ENCODE measurements around the gene TMEM132E.

TMEM132E gene

GRCh38 chr17:34653511-34653910 lies 74.1 kb downstream of the TMEM132E start:
- in situ Hi-C loops (cut with MboI; ENCODE audit: low sequenced_read_pairs), result no loop called here

GRCh38 chr17:34654276-34654880 lies 75.0 kb downstream of the TMEM132E start:
- in situ Hi-C loops (cut with MboI; ENCODE audit: low sequenced_read_pairs), result no loop called here

GRCh38 chr17:34654881-34655276 lies 75.5 kb downstream of the TMEM132E start:
- in situ Hi-C loops (cut with MboI; ENCODE audit: low sequenced_read_pairs), result no loop called here

GRCh38 chr17:34656801-34657200 lies 77.4 kb downstream of the TMEM132E start:
- in situ Hi-C loops (cut with MboI; ENCODE audit: low sequenced_read_pairs), result no loop called here

- in situ Hi-C loops (cut with MboI; ENCODE audit: low sequenced_read_pairs), result no loop called here
These were observed 79.6 kb downstream of the TMEM132E start for GRCh38 chr17:34658811-34659560.

DNA sequence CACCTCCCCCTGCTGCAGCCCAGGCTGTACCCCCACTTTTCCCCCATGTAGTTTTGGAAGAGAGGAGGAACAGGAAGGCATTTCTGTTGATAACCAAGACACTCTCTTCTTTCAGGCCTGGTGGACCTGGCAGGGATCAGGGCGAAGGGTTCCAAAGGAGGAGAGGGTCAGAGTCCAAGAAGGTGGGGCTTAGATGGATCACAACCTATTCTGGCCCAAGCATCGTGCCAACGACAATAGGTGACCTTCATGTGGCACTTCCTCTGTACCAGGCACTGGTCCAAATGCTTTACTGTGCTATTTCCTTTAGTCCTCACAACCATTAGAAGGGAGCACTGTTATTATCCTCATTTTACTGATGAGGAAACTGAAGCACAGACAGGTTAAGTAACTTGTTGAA lies 84.3 kb downstream of the TMEM132E start:
- in situ Hi-C loops (cut with MboI; ENCODE audit: low sequenced_read_pairs), result no loop called here

GRCh38 chr17:34665150-34665806 lies 85.9 kb downstream of the TMEM132E start:
- in situ Hi-C loops (cut with MboI; ENCODE audit: low sequenced_read_pairs), result no loop called here

GRCh38 chr17:34665819-34666763 lies 86.7 kb downstream of the TMEM132E start:
- in situ Hi-C loops (cut with MboI; ENCODE audit: low sequenced_read_pairs), result no loop called here

- in situ Hi-C loops (cut with MboI; ENCODE audit: low sequenced_read_pairs), result no loop called here
These were observed 88.3 kb downstream of the TMEM132E start for GRCh38 chr17:34667656-34668055.

DNA sequence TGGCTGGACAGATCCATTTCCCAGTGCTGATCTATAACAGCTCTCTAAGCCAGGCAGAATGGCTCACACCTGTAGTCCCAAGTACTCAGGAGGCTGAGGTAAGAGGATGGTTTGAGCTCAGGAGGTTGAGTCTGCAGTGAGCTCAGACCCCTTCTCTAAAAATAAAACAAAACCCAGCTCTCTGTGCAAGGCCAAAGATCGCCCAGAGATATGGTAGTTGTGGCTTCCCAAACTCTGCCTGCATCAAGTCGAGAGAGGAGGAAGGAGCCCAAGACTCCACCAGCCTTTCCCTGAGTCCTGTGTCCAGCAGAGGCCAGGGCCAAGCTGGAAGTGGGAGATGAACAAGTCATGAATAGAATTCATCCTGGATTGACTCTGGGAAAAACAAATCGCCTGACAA lies 88.8 kb downstream of the TMEM132E start:
- in situ Hi-C loops (cut with MboI; ENCODE audit: low sequenced_read_pairs), result no loop called here

GRCh38 chr17:34669511-34669910 lies 90.1 kb downstream of the TMEM132E start:
- in situ Hi-C loops (cut with MboI; ENCODE audit: low sequenced_read_pairs), result no loop called here

- in situ Hi-C loops (cut with MboI; ENCODE audit: low sequenced_read_pairs), result no loop called here
These were observed 91.2 kb downstream of the TMEM132E start for GRCh38 chr17:34670618-34671017.

- in situ Hi-C loops (cut with MboI; ENCODE audit: low sequenced_read_pairs), result no loop called here
These were observed 91.8 kb downstream of the TMEM132E start for GRCh38 chr17:34671191-34671590.

GRCh38 chr17:34672176-34672785 lies 92.9 kb downstream of the TMEM132E start:
- in situ Hi-C loops (cut with MboI; ENCODE audit: low sequenced_read_pairs), result no loop called here

DNA sequence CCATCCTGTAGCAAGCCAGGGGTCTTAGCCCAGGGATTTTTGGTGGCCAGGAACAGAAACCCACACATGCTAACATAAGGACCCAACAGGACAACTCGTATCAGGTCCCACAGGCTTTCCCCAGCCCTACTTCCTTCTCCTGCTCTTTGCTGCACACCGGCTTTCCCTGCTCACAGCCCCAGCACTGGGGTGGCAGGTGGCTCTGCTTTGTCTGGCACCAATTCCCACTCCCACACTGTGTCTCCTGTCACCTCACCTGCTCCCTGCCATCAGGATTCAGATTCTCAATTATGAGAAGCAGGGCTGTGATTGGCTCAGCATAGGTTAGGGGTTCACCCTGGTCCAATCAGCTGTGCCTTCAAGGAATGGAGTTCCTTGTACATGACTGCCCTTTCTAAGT lies 94.1 kb downstream of the TMEM132E start:
- in situ Hi-C loops (cut with MboI; ENCODE audit: low sequenced_read_pairs), result no loop called here

DNA sequence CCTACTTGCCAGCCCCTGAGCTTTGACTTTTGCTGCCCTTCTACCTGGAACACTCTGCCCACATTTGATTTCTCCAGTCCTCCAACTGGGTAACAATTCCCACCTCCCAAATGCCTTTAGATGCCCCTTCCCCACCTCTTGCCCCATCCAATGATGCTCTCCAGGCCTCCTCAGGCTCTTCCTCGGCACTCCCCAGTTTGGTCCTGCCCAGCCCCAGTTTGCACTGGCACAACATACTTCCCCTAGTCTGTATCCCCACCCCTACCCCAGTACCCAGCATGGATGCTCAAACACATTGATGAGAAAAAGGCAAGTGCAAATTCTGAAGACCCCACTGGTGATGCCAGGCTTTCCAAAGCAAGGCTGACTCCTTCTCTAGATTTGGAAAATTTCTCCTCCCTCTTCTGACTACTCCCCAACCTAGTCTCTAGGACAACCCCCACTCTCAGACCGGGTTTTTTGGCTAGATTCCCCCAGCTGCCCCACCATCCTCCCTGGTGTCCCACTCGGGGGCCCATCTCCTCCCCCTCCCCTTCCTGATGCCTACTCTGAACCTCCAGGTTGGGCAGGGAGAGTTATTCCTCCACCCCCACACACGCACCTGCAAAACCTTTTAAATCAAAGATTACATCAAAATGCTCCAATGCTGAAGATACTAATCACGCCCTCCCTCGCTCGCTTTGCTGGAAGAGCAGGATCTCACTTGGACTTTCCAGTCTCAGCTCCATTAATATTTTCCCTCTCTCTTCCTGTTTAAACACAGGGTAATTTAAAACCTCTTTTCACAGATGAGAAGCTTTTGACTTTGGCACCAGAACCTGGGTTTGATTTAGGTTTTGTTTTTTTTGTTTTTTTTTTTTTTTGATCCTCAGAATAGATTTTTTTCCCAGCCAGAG lies 94.9 kb downstream of the TMEM132E start:
- in situ Hi-C loops (cut with MboI; ENCODE audit: low sequenced_read_pairs), result no loop called here

DNA sequence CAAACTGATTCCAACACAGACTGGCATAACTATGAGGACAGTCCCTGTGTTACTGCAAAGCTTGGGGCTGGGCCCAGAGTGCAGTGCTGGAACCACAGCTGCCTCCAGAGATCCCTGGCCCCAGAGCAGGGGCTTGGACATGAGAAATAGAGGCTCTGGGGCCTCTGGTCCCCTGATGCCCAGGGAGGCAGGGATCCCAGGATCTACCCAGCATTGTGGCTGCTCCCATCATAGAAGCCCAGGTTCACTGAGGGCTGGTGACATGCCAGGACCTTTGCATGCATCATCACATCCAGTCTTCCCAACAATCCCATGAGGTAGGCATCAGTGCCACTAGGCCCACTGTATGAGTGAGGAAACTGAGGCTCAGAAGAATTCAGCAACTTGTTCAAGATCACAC lies 95.8 kb downstream of the TMEM132E start:
- in situ Hi-C loops (cut with MboI; ENCODE audit: low sequenced_read_pairs), result no loop called here

- in situ Hi-C loops (cut with MboI; ENCODE audit: low sequenced_read_pairs), result no loop called here
These were observed 96.2 kb downstream of the TMEM132E start for GRCh38 chr17:34675605-34676004.

DNA sequence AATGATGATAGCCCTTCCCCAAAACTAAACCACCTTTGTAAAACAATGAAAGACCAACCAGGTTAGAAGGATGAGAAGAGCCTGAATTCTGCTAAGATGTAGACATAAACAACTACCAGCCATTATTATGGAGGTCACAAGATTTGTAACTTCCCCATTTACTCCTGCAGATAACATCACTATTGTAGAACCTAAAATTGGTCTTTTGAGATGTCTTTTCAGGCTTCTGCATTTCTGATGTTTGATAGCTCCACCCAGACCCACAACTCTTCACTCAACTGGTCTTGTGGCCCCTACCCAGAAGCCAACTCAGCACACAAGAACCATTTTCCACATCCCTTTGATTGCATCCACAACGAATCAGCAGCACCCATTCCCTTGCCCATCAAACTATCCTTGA lies 100.8 kb downstream of the TMEM132E start:
- in situ Hi-C loops (cut with MboI; ENCODE audit: low sequenced_read_pairs), result no loop called here

DNA sequence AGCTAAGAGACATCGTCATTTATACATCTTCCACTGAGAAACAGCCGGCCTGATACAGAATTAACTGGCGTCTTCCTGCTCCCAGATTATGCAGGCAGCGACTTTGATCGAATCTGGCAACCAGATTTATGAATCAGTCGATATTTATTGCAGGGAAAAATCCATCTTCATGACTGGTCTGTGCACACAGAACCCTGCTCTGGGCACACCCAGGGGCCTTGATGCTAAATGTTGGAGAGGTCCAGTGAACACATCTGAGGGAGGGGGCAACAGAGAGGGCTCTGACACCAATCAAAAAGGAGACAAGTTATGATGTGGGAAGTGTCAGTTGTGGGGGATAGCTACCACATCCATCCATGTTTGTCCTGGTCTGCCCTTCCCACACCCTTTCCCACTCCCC lies 102.9 kb downstream of the TMEM132E start:
- in situ Hi-C loops (cut with MboI; ENCODE audit: low sequenced_read_pairs), result no loop called here

Data from HL-60/S4 treated with phorbol 12-myristate 13-acetate at 8.2 ng/mL for 4 days and 3 days (cell line).